Activated gamma-delta T cell treated with Interleukin-2 at 50 U/mL for 16 hours (primary cell): ENCODE results near the gene DZANK1.
"Not testable (repeated sequence)": the region's sequence is repeated elsewhere in the genome, so short reads cannot be mapped to it uniquely, and the experiment has no call there.

ENCODE experiments used
- DNase-seq: peaks from one replicate; pipeline ENCODE4 v3.0.0-alpha.2; 2020

Gene DZANK1

DNA sequence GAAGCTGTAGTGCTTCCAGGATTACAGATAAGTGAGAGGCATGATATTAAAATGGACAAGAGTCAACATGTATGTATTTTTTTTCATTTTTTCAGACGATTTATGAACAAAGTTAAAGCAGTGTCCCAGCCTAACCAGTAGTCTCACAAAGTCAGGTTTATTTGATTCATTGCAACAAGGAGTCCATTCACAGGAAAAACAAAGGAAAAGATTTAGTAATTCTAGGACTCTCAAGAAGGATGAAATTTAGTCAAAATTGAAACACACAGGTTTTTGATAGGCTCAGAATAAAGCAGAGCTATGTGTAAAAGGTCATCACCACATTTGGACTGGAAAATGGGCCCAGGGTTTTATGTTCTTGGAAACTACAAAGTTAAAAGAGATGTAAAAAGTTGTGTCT lies 94.5 kb downstream of the DZANK1 start:
- no peak for DNase-seq

DNA sequence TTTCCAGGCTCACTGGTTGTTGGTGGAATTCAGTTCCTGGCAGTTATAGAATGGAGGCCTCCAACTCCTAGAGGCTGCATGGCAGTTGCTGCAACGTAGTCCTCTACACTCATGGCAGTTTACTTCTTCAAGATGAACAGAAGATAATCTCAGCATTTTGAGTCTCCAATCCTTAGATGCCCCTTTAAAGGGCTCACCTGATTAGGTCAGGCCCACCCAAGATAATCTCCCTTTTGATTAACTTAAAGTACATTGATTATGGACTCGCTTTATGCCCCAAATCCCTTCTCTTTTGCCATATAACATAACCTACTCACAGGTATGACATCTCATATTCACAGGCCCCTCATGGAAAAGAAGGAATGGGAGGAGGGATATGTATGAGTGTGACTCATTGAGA lies 102.1 kb downstream of the DZANK1 start:
- DNase-seq: no peak

DNA sequence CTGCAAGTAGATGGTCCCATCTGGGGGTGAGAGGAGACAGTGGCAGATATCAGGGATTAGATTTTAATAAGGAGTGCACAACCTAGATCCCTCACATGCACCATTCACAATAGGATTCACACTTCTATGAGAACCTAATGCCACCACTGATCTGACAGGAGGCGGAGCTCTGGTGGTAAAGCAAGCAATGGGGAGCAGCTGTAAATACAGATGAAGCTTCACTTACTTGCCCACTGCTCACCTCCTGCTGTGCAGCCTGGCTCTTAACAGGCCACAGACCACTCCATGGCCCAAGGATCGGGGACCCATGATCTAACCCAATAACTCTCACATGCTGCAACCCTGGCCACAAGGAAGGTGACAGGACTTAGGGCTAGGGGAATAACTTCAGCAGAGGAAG lies 103.1 kb downstream of the DZANK1 start:
- no peak for DNase-seq

DNA sequence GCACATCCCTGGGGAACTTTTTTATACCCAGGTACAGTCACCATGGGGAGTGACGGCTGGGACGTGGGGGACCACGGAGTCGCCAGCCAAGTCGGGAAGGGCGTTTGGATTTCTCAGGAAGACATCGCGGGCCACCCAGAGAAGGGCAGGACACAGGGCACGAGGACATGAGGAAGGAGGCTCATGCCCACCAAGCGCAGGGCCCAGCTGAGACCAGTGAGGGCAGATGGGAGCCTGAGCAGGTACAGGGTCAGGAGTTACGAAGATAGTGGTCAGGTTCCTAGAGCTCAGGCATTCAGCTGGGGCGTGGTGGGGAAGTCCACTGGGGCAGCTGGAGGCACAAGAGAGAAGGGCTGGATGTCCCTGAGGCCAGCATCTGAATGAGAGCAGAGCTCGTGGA lies 103.9 kb downstream of the DZANK1 start:
- no peak for DNase-seq

DNA sequence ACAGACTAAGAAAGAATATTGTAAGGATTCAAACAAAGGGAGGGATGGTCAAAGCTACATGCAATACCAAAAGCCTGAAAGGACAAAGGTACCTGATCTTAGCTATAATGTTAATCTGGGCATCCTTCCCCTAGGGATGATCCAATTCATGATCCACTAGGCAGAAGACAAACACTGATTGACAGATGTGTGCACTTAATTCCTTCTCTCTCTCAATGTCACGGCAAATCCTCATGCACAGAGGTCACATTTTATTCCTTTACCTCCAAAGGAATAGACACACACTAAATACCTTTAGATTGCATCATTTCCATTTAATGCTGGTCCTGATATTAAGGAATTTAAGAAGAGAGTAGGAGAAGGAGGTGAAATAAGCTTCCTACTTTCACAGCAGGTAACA lies 105.2 kb downstream of the DZANK1 start:
- no peak for DNase-seq

DNA sequence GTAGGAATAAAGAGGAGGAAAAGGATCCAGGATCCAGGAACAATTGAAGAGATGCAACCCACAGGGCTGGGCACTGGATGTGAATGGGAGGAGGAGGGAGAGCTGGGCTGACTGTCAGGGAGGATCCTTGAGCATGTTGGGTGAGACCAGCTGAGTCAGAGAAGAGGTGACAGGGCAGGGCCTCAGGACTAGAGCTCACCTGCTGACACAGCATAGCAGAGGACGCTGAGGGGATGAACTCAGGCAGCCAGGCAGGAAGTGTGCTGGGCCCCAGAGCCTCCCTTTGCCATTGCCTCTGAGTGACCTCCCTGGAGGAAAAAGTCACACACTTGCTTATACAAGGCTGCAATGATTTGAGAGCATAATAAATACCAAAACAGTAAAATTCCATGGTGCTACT lies 106.2 kb downstream of the DZANK1 start:
- DNase-seq: no peak

DNA sequence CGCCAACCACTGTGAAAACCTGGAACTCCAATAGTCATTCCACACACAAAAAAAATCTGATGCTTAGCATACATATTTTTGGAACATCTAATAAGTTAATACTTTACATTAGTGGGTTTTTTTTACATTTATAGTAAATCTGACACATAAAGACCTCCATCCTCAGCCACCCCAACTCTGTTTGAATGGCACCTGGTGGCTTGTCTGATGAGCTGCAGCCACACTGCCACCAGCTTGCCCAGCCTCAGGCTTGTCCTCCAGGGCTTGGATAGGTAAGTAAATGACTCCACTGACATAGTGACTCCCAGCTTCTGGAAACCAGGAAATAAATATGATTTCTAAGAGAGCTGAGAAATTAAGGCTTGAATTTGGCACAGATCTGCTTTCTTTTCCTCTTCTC lies 107.0 kb downstream of the DZANK1 start:
- DNase-seq: no peak

DNA sequence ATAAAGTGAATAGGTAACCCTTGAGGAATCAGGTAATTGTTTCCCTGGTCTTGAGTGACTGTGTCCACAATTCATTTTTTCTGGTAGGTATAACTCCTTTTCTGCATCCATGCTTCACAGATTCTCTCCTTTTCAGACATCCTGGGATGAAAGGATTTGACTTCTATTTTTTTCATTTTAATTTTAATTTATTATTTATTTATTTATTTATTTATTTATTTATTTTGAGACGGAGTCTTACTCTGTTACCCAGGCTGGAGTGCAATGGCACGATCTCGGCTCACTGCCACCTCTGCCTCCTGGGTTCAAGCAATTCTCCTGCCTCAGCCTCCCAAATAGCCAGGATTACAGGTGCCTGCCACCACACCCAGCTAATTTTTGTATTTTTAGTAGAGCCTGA lies 117.1 kb downstream of the DZANK1 start:
- DNase-seq: not testable (repeated sequence)
